ENCODE results near the gene ATP1B4.
A peak's percentile ranks its signal among the peaks of the same experiment; 100 is the strongest.
"Not testable (repeated sequence)": the region's sequence is repeated elsewhere in the genome, so short reads cannot be mapped to it uniquely, and the experiment has no call there.

The ATP1B4 gene

DNA sequence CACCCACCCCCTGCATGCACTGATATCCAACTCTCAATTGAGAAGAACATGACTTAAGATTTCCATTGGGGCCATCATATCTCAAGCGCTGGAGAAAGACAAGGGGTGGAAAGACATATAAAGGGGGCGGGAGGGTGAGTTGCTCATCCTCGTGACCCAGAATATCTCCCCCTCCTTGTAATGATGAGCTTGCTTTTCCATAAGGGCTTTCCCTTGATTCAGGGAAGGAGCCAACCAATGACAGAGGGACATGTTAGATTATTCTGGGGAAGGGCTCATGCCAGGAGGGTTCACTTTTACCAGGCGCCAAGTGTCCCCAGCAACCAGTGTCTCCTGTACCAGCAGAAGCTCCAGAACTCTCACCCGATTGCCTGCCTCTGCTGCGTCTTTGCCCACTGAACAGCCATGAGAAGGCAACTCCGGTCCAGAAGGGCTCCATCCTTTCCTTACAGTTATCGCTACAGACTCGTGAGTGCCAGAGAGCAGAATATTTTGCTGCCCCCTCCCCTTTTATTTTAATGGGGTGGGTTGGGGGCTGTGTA, at the start of gene ATP1B4:
TSS of gene ATP1B4 (plus strand) at position 326 of the 542 bp plus-strand sequence. CDS start at position 406, 80 bp downstream.
- DNase-seq (ENCODE audit: low read depth in 2 of 2): no peak

DNA sequence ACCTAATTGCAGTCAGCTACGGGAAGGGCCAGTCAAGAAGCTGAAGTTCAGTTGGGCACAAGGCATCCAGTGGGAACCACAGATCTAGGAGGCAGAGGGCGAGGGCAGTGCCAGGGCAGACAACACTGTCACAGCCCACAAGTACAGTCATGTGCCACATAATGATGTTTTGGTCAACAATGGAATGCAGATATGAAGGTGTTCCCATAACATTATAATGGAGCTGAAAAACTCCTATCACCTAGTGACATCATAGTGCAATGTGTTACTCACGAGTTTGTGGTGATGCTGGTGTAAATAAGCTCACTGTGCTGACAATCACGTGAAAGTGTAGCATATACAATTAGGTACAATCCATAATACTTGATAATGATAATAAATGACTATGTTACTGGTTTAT, 46.1 kb upstream of the ATP1B4 start:
- DNase-seq (ENCODE audit: low read depth in 2 of 2): no peak

DNA sequence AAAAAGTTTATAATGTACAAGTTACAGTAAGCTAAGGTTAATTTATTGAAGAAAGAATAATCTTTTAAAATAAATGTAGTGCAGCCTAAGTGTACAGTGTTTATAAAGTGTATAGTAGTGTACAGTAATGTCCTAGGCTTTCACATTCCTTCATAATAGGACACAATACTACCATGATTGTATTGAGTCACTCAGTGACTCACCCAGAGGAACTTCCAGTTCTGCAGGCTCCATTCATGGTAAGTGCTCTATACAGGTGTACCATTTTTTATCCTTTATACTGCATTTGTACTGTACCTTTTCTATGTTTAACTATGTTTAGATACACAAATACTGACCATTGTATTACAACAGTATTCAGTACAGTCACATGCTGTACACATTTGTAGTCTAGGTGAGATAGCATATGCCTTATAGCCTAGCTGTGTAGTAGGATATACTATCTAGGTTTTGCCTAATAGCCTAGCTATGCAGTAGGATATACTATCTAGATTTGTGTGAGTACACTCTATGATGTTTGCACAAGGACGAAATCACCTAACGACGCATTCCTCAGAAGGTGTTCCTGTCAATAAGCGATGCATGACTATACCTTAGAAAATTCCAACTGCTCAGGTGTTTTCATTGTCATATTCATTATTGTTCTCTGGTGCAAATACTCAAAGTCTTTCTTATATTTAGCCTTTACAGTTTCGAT, 45.2 kb upstream of the ATP1B4 start:
- no peak for DNase-seq (ENCODE audit: low read depth in 2 of 2)

DNA sequence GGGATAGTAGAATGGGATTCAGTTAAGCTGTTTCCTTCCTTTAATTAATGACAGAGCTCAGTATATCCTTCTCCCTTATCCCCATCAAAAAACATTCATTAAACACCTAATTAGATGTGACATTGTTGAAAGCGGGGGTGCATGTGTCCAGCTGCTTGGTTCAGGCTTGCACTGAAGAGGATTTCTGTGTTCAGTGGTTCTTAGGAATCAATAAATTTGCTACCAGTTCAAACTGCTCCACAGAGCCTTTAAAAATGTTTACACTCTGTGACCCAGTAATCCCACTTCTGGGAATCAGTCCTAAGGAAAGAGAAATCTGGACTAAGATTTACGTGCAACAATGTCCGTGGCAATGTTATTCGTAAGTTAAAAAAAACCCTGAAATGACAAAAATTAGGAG, 43.5 kb upstream of the ATP1B4 start:
- DNase-seq (ENCODE audit: low read depth in 2 of 2): no peak

DNA sequence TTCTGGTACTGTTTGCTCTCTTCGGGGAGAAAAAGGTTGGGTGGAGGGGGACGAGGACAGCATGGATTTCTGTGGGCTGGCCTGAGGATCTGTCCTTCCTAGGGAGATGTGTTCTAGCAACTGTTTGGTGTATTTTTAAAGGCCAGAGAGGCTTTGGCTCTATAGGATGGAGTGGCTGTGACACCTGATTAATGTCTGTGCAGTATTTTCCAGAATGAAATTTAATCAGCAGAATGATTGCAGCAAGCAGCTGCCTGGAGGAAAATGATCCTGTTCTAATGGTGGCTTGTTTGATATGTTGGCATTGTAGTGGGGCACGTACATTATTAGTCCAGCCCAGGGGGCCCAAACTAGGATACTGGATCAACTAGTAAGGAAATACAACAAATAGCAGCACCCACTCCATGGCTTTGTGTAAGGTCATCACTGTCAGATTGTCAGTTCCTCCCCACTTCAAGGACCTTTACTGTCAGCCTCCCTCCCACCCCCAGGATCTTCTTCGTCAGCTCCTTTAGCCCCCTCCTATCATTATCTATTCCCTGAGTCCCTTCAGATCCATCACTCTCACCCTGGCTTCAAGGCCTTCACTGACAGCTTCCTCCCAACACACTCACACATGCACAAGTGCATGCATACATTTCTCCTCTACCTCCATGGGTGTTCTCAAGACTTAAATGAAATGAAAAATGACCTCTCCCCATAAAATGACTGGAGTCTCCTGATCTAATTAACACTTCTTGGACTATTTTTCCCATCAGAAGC, 40.2 kb upstream of the ATP1B4 start:
- no peak for DNase-seq (ENCODE audit: low read depth in 2 of 2)

DNA sequence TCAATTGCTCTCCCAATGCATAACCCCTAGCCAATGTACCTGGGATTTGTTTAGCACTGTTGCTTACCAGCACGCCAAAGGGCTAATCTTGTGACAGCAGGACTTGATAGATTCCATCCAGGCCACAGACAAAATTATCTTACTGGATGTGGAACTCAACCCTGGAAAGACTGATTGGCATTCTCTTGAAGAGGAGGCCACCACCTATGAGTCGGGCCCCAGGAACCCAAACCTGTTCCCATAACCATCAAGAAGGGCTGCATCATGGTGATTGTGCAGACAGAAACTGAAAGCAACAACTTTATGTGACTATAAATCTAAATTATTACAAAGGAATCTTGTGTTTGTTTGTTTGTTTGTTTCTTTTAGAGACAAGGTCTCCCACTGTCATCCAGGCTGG, 30.8 kb upstream of the ATP1B4 start:
- no peak for DNase-seq (ENCODE audit: low read depth in 2 of 2)

DNA sequence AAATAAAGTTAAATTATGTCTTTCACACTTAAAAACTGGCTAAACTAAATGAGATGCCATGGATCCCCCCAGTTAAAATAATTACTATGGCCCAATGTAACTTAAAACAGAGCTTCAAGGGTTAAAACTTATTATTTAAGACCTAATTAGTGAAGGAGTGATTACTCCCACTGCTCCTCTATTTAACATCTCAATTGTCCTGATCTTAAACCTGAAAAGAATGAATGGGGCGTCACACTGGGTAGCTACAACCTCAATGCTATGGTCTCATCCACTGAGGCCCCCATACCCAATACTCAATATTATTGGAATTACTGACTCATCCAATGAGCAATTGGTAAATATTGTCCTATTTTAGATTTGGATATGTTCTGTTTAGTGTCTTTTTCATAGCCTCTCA, 29.5 kb upstream of the ATP1B4 start:
- DNase-seq (ENCODE audit: low read depth in 2 of 2): no peak

DNA sequence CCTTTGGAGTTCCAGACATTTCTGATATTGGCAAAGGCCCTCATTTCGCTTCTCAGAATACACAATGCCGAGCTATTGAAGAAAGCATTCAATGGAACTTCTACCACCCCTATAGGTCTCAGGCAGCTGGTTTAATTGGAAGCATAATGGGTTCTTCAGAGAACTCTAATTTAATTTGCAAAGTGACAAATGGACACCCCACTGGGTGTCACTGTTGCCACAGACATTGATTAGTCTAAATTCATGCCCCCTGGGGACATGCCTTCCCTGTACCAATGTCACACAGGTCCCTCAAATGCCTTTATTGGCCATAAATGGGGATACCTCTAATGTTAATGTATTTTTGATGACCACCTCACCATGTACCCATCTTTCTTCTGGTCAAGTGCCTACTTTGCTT, 27.7 kb upstream of the ATP1B4 start:
- DNase-seq (ENCODE audit: low read depth in 2 of 2): no peak

DNA sequence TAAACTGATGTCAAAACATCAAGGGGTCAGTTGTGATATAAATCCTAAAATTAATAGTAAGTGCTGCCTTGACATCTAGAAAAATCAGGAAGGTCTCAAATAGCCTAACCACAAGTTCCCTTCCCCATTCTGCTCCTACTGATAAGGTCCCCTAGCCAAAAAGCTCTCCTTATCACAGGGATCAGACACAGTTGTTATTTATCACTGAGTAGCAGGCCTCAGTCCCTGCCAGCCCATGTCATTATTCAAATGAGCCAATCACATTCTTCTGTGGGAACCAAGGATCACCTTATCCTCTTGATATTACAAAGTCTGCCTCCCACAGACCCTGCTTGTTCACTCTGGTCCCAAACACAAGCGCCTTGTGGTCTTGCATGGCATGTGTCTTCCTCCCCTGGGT, 27.3 kb upstream of the ATP1B4 start:
- DNase-seq (ENCODE audit: low read depth in 2 of 2): no peak

DNA sequence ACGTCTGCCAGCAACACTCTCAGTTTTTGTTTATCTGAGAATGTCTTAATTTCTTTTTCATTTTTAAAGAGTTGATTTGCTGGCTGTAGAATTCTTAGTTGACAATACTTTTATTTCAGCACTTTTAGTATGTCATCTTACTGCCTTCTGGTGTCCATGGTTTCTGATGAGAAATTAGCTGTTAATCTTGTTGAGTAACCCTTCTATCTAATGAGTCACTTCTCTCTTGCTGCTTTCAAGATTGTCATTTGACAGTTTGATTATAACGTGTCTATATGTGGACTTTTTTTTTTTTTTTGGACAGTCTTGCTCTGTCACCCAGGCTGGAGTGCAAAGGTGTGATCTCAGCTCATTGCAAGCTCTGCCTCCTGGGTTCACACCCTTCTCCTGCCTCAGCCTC, 26.6 kb upstream of the ATP1B4 start:
- no peak for DNase-seq (ENCODE audit: low read depth in 2 of 2)

DNA sequence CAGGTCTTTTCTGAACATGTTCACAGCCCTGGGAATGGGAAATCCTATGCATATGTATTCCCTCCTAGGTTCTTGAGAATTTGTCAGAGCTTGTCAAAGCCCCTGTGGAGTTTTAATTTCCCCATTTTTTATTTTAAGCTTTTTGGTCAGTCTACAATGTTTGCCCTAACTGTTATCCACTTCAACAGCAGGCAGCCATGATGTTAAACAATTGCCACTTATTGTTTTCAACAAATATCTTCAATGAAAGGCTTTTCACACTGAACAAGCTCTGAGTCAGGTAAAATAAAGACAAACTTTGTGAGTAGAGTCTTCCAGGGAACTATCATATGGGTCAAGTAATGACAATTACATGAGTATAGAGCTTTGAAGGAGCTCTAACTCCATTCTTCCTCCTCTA, 25.0 kb upstream of the ATP1B4 start:
- no peak for DNase-seq (ENCODE audit: low read depth in 2 of 2)

DNA sequence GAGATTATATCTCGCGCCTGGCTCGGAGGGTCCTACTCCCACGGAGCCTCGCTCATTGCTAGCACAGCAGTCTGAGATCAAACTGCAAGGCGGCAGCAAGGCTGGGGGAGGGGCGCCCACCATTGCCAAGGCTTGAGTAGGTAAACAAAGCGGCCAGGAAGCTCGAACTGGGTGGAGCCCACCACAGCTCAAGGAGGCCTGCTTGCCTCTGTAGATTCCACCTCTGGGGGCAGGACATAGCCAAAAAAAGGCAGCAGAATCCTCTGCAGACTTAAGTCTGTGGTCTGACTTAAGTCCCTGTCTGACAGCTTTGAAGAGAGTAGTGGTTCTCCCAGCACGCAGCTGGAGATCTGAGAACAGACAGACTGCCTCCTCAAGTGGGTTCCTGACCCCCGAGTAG, 17.3 kb upstream of the ATP1B4 start:
- not testable (repeated sequence) for DNase-seq (ENCODE audit: low read depth in 2 of 2)

DNA sequence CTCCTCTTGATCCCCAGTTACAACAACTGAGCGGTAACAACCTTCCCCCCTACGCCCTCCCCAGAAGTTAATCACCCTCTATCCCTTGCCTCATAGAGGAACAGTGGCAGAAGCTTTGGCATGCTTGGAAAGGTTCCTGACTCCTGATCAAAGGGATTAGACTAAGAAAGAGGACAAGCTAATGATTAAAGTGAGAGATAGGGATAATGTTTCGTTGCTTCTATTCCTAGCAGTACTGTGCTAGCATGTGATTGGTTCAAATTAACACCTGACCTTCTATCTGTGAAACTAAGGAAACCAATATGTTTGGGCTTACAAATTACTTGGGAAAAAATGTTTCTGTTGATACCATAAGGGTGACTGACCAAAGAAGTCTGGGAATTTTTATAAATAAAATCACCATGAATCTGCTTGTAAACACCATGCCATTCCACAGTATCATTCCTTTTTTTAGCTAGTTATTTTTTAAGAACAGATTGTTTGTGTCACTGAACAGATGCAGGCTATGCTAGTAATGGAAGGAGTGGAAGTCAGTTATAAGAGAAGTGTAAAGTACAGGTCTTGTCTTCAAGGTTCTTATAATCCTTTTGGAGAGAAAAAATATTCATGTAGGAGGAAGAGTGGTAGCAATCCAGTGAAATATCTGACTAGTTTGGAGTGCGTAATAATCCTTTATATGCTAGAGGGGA, 11.3 kb upstream of the ATP1B4 start:
- no peak for DNase-seq (ENCODE audit: low read depth in 2 of 2)

DNA sequence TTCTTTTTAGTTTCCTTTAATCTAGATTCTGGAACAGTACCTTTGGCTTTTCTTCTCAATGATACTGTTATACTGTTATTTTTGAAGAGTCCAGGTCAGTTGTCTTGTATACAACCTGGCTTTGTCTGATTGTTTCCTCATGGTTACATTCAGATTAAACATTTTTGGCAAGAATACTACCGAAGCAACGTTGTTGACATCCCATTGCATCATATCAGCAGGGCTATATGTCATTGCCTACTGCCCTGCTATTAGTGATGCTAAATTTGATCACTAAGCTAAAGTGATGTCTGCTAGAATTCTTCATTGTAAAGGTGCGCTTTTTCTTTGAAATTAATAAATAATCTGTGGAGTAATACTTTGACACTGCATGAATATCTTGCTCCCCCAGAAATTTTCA, 5.8 kb upstream of the ATP1B4 start:
- DNase-seq (ENCODE audit: low read depth in 2 of 2): no peak

DNA sequence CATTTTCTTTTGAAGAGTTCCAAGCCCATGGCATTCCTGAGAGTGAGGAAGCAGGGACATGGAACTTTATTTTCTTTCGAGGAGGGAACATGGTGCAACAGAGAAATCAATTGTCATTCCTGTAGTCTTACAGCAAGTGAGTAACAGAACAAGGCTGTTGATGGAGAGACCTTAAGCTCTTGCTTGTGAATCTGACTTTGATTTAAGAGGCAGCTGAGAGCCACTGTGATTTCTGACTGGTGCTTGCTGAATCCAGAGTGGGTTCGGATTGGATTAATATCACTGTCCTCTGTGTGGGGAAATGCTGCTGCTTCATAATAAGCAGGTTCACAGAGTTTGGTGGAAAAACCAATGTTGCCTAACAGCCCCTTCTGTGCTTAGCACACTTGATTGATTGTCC, 4.7 kb upstream of the ATP1B4 start:
- DNase-seq (ENCODE audit: low read depth in 2 of 2): no peak

DNA sequence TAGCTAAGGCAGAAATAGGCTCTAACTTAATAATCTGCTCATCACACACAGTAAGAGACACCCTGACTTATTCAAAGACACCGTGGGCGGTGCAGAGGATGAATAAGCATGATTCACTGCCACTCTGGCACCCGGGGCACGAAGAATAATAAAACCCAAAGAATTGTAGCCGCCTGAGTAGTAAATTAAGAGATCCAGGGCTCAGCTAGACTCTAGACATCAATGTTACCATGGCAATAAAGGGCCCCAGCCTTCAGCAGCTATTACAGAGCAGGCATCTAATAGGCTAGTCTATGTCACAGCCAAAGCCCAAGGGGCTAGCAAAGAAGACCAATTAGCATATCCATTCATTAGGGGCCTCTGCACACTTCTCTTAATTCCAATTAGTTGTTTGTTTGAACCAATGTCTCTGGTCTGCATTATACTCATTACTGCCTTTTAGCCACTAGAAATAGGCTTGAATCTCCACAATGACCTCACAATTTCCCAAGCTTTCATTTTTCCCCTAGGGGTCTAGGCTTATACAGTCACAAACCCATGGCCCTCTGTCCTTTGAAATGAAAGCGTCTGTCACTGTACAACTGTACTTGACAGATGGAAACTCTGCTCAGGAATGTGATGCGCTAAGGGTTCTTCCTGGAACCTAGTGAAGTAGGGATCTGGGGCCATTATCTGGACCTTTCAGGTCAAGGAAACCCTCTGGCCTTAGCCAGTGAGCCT, 3.0 kb upstream of the ATP1B4 start:
- DNase-seq (ENCODE audit: low read depth in 2 of 2): peak; percentile 20 to 23

DNA sequence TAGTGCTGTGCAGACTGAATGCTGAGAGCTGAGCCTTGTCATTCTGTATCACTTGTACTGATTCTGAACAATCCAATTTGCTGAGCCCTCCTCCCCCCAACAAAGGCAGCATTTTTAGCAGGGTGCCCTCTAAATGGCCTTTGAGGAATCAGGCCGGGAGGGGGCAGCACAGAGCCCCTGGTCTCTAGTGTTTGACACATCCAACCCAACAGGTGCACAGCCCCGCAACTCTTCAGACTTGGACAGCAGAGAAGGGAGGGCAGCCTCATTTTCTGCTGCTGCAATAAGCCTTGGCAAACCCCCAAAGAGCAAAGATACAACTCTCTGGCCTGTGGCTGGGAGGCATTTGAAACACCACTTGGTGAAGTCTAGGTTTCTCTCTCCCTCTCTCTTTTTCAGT, 3.4 kb downstream of the ATP1B4 start:
- peak; percentile 23 to 28 for DNase-seq (ENCODE audit: low read depth in 2 of 2)

DNA sequence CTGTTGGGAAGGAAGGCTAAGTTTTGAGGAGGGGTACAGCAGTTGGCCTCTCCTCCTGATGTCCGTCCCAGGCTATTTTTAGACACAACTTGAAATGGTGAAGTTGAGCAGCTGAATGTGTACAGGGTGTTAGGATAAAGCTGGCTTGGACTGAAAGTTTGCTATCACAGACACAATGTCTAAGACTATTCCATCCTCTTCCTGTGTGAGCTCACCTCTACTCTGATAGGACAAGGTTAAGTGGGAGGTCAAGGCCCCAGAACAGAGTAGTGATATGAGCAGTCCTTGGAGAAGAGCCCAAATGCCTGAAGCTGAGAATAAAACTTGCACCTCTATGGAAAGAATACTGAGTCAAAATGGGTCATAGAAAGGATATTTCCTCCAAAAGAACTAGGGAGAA, 4.1 kb downstream of the ATP1B4 start:
- no peak for DNase-seq (ENCODE audit: low read depth in 2 of 2)

DNA sequence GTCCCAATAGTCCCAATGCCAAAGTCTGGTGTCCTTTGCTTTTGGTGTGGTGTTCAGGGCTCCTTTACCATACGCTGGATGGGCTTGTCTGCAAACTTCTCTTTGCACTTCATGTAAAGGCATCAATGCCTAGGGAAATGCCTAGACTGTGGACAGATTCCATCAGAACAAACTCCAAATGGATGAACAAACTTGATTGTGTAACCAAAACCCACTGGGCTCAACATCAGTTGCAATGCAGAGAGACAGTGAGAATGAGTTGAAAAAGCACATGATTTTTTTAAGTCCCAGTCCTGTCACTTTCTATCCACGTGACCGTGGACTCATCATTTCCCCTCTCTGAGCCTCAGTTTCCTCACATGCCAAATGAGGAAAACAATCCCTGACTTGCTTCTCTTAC, 4.9 kb downstream of the ATP1B4 start:
- no peak for DNase-seq (ENCODE audit: low read depth in 2 of 2)

DNA sequence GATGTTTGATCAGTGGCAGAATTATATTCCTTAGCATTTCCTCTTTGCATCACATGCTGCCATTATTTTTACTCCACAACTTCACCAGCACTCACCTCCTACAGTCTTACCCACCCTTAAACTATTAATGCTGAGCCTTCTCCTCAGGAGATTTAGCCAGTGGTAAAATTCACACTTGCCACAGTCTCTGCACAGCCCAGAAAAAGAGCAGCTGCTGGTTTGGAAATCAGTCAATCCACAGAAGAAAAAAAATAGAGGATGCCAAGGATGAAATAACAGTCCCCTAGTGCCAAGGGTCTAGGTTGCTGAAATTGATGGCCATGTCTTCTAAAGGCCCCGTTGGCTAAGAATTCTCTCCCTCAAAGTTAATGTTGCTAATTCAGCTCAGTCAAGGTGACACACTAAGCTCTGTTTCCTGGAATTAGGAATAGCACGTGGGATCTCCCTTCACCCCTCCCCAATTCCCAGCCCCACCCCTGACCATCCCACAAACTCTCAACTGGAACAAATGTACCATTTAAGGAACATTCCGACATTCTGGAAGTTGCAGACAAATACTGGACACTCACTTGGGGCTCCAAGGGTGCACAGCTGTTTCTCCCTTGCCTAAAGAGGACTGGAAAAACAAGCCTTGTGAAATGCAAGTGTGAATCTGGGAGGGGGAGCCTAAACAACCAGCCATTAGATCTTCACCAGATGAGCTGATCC, 5.7 kb downstream of the ATP1B4 start:
- no peak for DNase-seq (ENCODE audit: low read depth in 2 of 2)

DNA sequence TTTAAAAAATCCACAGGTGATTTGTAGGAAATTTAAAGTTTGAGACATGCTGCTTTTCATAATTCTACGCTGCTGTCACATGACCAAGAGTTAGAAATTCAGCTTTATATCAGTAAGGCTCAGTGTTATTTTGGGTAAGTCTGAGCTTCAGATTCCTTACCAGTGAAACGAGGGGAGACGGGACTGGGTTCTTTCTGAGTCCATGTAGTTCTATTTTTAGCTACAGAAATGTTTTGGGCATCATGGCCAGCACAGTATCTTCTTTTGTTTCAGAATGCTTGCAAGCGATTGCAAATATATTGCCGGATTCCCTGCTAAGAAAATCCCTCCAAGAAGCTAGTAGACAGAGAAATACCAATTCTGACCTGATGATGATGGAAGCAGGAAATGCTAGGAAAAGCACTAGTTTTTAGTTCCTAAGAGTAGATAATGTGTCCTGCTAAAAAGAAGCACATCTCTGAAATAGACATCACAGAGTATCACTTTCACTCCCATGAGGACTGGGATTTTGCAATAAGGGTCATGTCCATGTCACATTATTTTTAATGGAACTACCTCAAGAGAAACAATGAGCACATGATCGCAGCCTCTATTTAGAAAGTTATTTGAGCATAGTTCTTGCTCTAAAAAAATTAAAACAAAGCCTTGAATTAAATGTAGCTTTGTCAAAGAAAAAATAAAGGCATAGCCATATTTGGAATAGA, 10.9 kb downstream of the ATP1B4 start:
- no peak for DNase-seq (ENCODE audit: low read depth in 2 of 2)
